NCI-H1092 (cell line): ENCODE results near the gene HS1BP3.

Experiments used
- DNase-seq: peaks from one replicate; lab custom pipeline; 2025; lab: John Stamatoyannopoulos, UW

Gene HS1BP3

GRCh38 chr2:20674974-20675679 lies 24.2 kb upstream of the HS1BP3 start:
- no peak for DNase-seq

- DNase-seq: no peak
Observed at GRCh38 chr2:20674309-20674965, 23.5 kb upstream of the HS1BP3 start.

- DNase-seq: no peak
Observed at GRCh38 chr2:20673686-20674308, 22.9 kb upstream of the HS1BP3 start.

GRCh38 chr2:20672201-20672951 lies 21.5 kb upstream of the HS1BP3 start:
- no peak for DNase-seq

GRCh38 chr2:20671736-20672080 lies 20.8 kb upstream of the HS1BP3 start:
- DNase-seq: no peak

GRCh38 chr2:20671036-20671735 lies 20.3 kb upstream of the HS1BP3 start:
- DNase-seq: no peak

GRCh38 chr2:20670315-20671035 lies 19.6 kb upstream of the HS1BP3 start:
- DNase-seq: no peak

- no peak for DNase-seq
Observed at GRCh38 chr2:20669562-20670314, 18.8 kb upstream of the HS1BP3 start.

- DNase-seq: no peak
Observed at GRCh38 chr2:20668871-20669475, 18.1 kb upstream of the HS1BP3 start.

GRCh38 chr2:20668451-20668850 lies 17.6 kb upstream of the HS1BP3 start:
- DNase-seq: no peak

GRCh38 chr2:20667531-20668401 lies 16.9 kb upstream of the HS1BP3 start:
- no peak for DNase-seq

GRCh38 chr2:20667151-20667530 lies 16.2 kb upstream of the HS1BP3 start:
- no peak for DNase-seq

GRCh38 chr2:20666304-20667150 lies 15.6 kb upstream of the HS1BP3 start, which contains the start of gene GDF7:
Gene GDF7, plus strand, starts transcription at chr2:20667144. Its CDS starts 96 bp downstream, at chr2:20667240.
- no peak for DNase-seq

GRCh38 chr2:20666005-20666303 lies 15.1 kb upstream of the HS1BP3 start:
- no peak for DNase-seq

GRCh38 chr2:20665243-20666004 lies 14.5 kb upstream of the HS1BP3 start:
- DNase-seq: no peak

- no peak for DNase-seq
Observed at GRCh38 chr2:20664431-20665242, 13.7 kb upstream of the HS1BP3 start.

- no peak for DNase-seq
Observed at GRCh38 chr2:20664071-20664390, 13.1 kb upstream of the HS1BP3 start.
